Esophagus squamous epithelium (tissue), 4 donors: ENCODE data around the gene RGP1.

Experiments
- CTCF ChIP-seq, 6 experiments: fragments of 450-650 bp in 4 of 6; fragments of 200-600 bp in 2 of 6; sonication (generic) in 2 of 6; IDR thresholded peaks; one replicate each; pipeline ENCODE4 v1.5.1; 2016 to 2019; ENCODE audit warnings: antibody characterized with exemption in 6 of 6, mild to moderate bottlenecking in 4 of 6, moderate library complexity in 4 of 6
- POLR2A ChIP-seq, 4 donors: fragments of 450-650 bp; IDR thresholded peaks; one replicate each; pipeline ENCODE4 v1.6.1; 2017; ENCODE audit warnings: antibody characterized with exemption in 4 of 4, mild to moderate bottlenecking in 4 of 4, moderate library complexity in 3 of 4

- TF ChIP-seq CTCF (IDR thresholded peaks at IDR 0.05) (no peak), POLR2A (IDR thresholded peaks at IDR 0.05) (no peak)
Measured at GRCh38 chr9:35717132-35717870, 31.8 kb upstream of the RGP1 start.
